ENCODE results near the gene PLEKHM3.

GRCh38 chr2:207847098-207847806 is 178.1 kb downstream of the PLEKHM3 start:
- TF ChIP-seq POLR2A (IDR thresholded peaks at IDR 0.05) (no peak), CTCF (IDR thresholded peaks at IDR 0.05 in 4 of 5, conservative IDR thresholded peaks at IDR 0.05 in 1 of 5) (no peak)

Measured in gastrocnemius medialis (tissue), 4 donors.